ENCODE data around the gene MAP2K2.

Gene MAP2K2

GRCh38 chr19:4103080-4103433 lies 20.9 kb downstream of the MAP2K2 start:
- Histone ChIP-seq H3K36me3 (replicated peaks) (peaks cover 70% of the 10 kb centered on the region), H3K27ac (no peak overlapping the region), H3K27me3 (replicated peaks) (no peaks in the 10 kb centered on the region), H3K4me3 (ENCODE audit: low read depth, low read length) (no peak overlapping the region)
- in situ Hi-C loops (cut with HindIII; ENCODE audit: low pct_ligation_motif_present, low sequenced_read_pairs) = no loop called here
- no peak for TF ChIP-seq CTCF (IDR thresholded peaks at IDR 0.05; ENCODE audit: low read depth, low read length, missing control alignments)
- DNase-seq = no peak

GRCh38 chr19:4102339-4103079 lies 21.4 kb downstream of the MAP2K2 start:
- in situ Hi-C loops (cut with HindIII; ENCODE audit: low pct_ligation_motif_present, low sequenced_read_pairs) = no loop called here
- peaks cover 69% of the 10 kb centered on the region for H3K36me3 ChIP-seq (replicated peaks)
- DNase-seq = no peak
- H3K27ac ChIP-seq = no peak overlapping the region
- H3K27me3 ChIP-seq (replicated peaks) = no peaks in the 10 kb centered on the region
- no peak overlapping the region for H3K4me3 ChIP-seq (ENCODE audit: low read depth, low read length)
- no peak for TF ChIP-seq CTCF (IDR thresholded peaks at IDR 0.05; ENCODE audit: low read depth, low read length, missing control alignments)

- in situ Hi-C loops (cut with HindIII; ENCODE audit: low pct_ligation_motif_present, low sequenced_read_pairs) = no loop called here
- DNase-seq = no peak
- H3K27me3 ChIP-seq (replicated peaks) = no peaks in the 10 kb centered on the region
- no peak overlapping the region for H3K4me3 ChIP-seq (ENCODE audit: low read depth, low read length)
- H3K36me3 ChIP-seq (replicated peaks) = peaks cover 66% of the 10 kb centered on the region
- no peak for TF ChIP-seq CTCF (IDR thresholded peaks at IDR 0.05; ENCODE audit: low read depth, low read length, missing control alignments)
- H3K27ac ChIP-seq = no peak overlapping the region
Measured at GRCh38 chr19:4101496-4101770, 22.5 kb downstream of the MAP2K2 start.

GRCh38 chr19:4100647-4101495 lies 23.1 kb downstream of the MAP2K2 start:
- H3K36me3 ChIP-seq (replicated peaks) = peaks cover 63% of the 10 kb centered on the region
- H3K4me3 ChIP-seq (ENCODE audit: low read depth, low read length) = no peak overlapping the region
- DNase-seq = no peak
- H3K27ac ChIP-seq = no peak overlapping the region
- in situ Hi-C loops (cut with HindIII; ENCODE audit: low pct_ligation_motif_present, low sequenced_read_pairs) = no loop called here
- TF ChIP-seq CTCF (IDR thresholded peaks at IDR 0.05; ENCODE audit: low read depth, low read length, missing control alignments) = no peak
- H3K27me3 ChIP-seq (replicated peaks) = no peaks in the 10 kb centered on the region

GRCh38 chr19:4099041-4099764 lies 24.7 kb downstream of the MAP2K2 start:
- no peak for DNase-seq
- H3K36me3 ChIP-seq (replicated peaks) = peaks cover 69% of the 10 kb centered on the region

More at GRCh38 chr19:4099041-4099764, 24.7 kb downstream of the MAP2K2 start:
- Histone ChIP-seq H3K4me3 (ENCODE audit: low read depth, low read length) (no peak overlapping the region), H3K27me3 (replicated peaks) (no peaks in the 10 kb centered on the region), H3K27ac (no peak overlapping the region)
- no peak for TF ChIP-seq CTCF (IDR thresholded peaks at IDR 0.05; ENCODE audit: low read depth, low read length, missing control alignments)
- in situ Hi-C loops (cut with HindIII; ENCODE audit: low pct_ligation_motif_present, low sequenced_read_pairs) = no loop called here
